Measurements from ENCODE around the gene WDR90.

Gene WDR90

DNA sequence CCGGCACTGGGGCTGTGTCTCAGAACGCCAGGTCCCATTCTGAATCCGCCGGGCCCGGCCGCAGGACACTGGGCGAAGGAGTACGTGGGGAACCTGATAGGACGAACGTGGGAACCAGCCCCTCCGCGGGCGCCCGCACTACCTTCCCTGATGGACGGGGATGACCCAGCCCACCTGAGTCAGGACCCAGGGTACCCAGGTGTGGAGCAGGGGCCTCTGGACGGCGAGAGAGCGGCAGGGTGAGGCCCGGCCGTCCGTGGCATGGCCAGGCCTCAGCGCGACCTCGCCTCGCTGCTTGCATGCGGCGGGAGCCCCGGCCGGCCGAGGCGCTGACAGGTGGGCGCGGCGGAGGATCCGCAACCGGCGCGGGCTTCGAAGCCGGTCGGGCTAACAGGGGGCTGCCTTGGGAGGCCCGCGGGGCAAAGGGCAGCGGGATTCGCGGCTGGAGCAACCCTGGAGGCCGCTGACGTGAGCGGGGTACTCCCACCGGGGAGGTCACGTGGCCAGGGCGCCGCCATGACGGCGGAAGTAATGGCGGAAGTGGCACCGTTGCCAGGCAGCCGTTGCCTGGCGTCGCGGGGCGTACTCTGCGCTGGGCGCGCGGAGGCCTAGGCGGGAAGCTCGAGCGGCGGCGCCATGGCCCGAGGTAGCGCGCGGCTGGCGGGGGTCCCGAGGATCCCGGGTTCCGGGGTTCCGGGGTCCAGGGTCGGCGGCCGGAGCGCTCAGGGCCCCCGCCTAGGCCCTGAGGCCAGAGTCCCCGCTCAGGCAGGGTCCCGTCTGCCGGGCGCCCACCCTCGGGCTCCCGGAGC is at the start of gene WDR90:
WDR90 (plus strand) TSS at position 585 of the 809 bp plus-strand sequence; CDS start at position 637, 52 bp downstream.
- H3K4me3 ChIP-seq (ENCODE audit: low read length), result peak within 1 kb of the TSS; percentile 76
- DNase-seq (ENCODE audit: low read depth), result peak; percentile 94
- TF ChIP-seq, protein P1, sequence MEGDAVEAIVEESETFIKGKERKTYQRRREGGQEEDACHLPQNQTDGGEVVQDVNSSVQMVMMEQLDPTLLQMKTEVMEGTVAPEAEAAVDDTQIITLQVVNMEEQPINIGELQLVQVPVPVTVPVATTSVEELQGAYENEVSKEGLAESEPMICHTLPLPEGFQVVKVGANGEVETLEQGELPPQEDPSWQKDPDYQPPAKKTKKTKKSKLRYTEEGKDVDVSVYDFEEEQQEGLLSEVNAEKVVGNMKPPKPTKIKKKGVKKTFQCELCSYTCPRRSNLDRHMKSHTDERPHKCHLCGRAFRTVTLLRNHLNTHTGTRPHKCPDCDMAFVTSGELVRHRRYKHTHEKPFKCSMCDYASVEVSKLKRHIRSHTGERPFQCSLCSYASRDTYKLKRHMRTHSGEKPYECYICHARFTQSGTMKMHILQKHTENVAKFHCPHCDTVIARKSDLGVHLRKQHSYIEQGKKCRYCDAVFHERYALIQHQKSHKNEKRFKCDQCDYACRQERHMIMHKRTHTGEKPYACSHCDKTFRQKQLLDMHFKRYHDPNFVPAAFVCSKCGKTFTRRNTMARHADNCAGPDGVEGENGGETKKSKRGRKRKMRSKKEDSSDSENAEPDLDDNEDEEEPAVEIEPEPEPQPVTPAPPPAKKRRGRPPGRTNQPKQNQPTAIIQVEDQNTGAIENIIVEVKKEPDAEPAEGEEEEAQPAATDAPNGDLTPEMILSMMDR (IDR thresholded peaks at IDR 0.05; ENCODE audit: insufficient read depth, low read depth, low read length, missing control alignments), result no peak

DNA sequence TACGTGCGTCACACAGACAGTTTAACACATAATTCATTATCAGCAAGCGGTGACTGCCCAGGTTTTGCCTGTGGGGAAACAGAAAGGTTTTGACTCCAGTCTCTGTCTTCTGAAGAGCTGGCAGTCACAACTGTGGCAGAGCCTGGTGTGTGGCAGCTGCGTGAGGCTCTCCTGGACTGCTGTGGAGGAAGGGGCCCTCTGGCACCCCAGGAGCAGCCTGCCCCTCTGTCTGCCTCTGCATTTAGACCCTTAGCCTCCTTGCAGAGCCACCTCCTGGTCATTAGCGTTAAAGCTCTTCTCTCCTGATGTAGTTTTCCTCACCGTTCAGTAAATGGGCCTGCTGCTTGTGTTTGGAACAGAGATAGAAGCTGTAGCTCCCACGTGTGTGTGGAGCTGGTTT is 48.4 kb upstream of the WDR90 start:
- TF ChIP-seq, protein P1 (IDR thresholded peaks at IDR 0.05; ENCODE audit: insufficient read depth, low read depth, low read length, missing control alignments), result peak; percentile 18
- DNase-seq (ENCODE audit: low read depth), result peak; percentile 28
- no peak overlapping the region for H3K4me3 ChIP-seq (ENCODE audit: low read length)

DNA sequence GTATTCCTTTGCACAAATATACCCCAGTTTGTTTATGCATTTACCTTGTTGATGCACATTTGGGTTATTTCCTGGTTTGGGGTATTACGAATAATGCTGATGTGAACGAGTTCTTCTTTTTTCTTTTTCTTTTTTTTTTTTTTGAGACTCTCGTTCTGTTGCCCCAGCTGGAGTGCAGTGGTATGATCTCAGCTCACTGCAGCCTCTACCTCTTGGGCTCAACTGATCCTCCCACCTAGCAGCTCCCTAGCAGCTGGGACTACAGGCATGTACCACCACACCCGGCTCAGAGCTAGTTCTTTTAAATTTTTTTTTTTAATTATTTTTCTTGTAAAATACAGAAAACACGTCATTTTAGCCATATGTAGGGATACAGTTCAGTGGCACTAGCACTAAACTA is 45.2 kb upstream of the WDR90 start:
- DNase-seq (ENCODE audit: low read depth), result no peak
- TF ChIP-seq, protein P1 (IDR thresholded peaks at IDR 0.05; ENCODE audit: insufficient read depth, low read depth, low read length, missing control alignments), result no peak
- H3K4me3 ChIP-seq (ENCODE audit: low read length), result no peak overlapping the region

DNA sequence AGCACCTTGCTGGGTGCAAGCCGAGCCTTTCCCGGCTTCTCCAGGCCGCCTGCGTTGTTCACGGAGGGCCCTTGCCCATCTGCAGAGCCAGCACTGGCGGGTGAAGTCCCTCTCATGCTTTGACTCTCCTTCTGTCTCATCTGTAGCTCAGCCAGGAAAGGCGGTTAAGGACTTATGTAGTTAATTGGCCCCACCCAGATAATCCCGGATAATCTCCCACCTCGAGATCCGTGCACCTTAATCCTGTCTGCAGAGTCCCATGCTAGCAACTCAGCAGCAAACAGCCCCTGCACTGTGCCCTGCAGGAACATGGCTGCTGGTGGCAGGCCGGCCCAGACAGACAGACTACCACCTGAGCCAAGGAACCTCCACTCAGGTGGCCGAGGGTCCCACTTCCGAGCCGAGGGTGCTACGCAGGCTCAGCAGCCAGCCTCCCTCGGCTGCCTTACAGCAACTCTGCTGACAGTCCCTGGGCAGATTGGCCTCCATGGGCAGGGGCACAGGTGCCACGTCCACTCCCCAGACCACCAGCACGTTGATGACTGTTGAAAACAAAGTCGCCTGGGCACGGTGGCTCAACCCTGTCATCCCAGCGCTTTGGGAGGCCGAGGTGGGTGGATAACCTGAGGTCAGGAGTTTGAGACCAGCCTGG is 42.4 kb upstream of the WDR90 start:
- DNase-seq (ENCODE audit: low read depth), result no peak
- TF ChIP-seq, protein P1 (IDR thresholded peaks at IDR 0.05; ENCODE audit: insufficient read depth, low read depth, low read length, missing control alignments), result no peak
- no peak overlapping the region for H3K4me3 ChIP-seq (ENCODE audit: low read length)

DNA sequence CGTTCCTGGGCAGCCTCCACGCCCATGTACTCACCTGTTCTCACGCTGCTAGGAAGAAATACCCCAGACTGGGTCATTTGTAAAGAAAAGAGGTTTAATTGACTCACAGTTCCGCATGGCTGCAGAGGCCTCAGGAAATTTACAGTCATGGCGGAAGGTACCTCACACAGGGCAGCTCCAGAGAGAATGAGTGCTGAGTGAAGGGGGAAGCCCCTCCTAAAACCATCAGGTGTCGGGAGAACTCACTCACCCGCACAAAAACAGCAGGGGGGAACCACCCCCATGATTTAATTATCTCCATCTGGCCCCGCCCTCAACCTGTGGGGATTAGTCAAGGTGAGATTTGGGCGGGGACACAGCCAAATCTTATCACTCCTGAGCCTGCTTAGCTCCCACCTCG is 41.1 kb upstream of the WDR90 start:
- no peak overlapping the region for H3K4me3 ChIP-seq (ENCODE audit: low read length)
- peak; percentile 55 for DNase-seq (ENCODE audit: low read depth)
- TF ChIP-seq, protein P1 (IDR thresholded peaks at IDR 0.05; ENCODE audit: insufficient read depth, low read depth, low read length, missing control alignments), result no peak

GRCh38 chr16:609316-609715 is 39.8 kb upstream of the WDR90 start:
- TF ChIP-seq, protein P1 (IDR thresholded peaks at IDR 0.05; ENCODE audit: insufficient read depth, low read depth, low read length, missing control alignments), result no peak
- DNase-seq (ENCODE audit: low read depth), result no peak
- no peak overlapping the region for H3K4me3 ChIP-seq (ENCODE audit: low read length)

All from epithelial cell of esophagus (primary cell).